ENCODE data around the gene IFIT3.
"Not testable (repeated sequence)": the region's sequence is repeated elsewhere in the genome, so short reads cannot be mapped to it uniquely, and the experiment has no call there.

Gene IFIT3

DNA sequence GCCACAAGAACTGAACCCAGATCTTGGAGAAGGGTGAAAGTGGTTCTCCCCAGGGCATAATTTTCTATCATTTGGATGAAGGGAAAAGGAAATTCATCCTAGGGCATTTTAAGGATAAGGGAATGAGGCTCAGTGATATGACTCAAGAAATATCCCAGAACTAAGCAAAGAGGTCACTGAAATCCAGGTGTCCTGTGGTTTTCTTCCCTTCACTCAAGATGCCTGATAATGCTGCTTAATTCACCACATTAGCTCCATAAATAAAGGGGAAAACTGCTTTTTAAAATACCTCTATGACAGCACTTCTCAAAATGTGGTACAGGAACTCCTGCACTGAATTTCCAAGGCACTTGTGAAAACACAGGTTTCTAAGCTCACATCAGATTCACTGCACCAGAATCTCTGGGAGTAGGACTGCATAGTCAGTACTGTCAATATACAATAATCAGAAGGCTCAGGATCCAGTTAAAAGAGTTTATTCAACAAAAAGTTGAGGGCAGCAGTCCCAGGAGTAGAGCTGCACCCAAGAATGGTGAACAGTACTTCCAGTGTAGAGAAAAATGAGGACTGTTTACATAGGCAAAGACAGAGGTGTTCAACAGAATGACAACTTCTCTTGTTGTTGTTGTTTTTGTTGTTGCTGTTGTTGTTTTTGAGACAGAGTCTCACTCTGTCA lies 2.9 kb downstream of the IFIT3 start:
- DNase-seq (ENCODE audit: low spot score), result no peak
- TF ChIP-seq, protein P1, sequence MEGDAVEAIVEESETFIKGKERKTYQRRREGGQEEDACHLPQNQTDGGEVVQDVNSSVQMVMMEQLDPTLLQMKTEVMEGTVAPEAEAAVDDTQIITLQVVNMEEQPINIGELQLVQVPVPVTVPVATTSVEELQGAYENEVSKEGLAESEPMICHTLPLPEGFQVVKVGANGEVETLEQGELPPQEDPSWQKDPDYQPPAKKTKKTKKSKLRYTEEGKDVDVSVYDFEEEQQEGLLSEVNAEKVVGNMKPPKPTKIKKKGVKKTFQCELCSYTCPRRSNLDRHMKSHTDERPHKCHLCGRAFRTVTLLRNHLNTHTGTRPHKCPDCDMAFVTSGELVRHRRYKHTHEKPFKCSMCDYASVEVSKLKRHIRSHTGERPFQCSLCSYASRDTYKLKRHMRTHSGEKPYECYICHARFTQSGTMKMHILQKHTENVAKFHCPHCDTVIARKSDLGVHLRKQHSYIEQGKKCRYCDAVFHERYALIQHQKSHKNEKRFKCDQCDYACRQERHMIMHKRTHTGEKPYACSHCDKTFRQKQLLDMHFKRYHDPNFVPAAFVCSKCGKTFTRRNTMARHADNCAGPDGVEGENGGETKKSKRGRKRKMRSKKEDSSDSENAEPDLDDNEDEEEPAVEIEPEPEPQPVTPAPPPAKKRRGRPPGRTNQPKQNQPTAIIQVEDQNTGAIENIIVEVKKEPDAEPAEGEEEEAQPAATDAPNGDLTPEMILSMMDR (IDR thresholded peaks at IDR 0.05; ENCODE audit: extremely low read depth, missing control alignments), result no peak

DNA sequence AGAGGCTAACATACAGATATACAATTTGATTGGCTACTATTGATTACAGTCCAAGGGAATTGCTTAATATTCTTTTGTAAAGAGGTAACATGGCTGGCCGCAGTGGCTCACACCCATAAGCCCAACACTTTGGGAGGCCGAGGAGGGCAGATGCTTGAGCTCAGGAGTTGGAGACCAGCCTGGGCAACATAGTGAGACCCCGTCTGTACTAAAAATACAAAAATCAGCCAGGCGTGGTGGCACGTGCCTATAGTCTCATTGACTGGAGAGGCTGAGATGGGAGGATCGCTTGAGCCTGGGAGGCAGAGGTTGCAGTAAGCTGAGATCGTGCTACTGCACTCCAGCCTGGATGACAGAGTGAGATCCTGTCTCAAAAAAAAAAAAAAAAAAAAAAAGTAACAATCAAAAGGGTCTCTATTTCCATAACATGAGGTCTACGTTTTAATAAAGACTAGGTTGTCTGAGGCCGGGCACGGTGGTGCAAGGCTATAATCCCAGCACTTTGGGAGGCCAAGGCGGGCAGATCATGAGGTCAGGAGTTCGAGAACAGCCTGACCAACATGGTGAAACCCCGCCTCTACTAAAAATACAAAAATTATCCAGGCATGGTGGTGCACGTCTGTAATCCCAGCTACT lies 3.8 kb downstream of the IFIT3 start:
- not testable (repeated sequence) for DNase-seq (ENCODE audit: low spot score)

DNA sequence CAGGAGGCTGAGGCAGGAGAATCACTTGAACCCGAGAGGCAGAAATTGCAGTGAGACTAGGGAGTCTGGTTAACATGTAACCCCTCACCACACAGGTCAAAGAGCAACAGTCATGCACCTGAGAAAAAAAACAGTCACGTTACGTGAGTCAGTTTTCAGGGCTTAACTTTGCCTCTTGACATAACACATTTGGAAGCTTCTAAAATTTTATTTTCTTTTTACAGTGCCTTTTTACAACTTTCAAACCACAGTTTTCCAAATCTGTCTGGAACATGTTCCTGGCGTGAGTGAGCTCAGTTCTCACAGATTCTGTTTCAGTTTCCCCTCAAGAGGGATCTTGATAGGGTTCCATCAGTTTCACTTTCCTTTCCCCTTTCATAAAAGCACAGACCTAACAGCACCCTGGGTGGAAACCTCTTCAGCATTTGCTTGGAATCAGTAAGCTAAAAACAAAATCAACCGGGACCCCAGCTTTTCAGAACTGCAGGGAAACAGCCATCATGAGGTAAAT lies 4.4 kb downstream of the IFIT3 start:
- DNase-seq (ENCODE audit: low spot score), result peak; percentile 65
- TF ChIP-seq, protein P1 (IDR thresholded peaks at IDR 0.05; ENCODE audit: extremely low read depth, missing control alignments), result no peak

- DNase-seq (ENCODE audit: low spot score), result no peak
- TF ChIP-seq, protein P1 (IDR thresholded peaks at IDR 0.05; ENCODE audit: extremely low read depth, missing control alignments), result no peak
Observed at GRCh38 chr10:89335226-89335625, 7.4 kb downstream of the IFIT3 start.

DNA sequence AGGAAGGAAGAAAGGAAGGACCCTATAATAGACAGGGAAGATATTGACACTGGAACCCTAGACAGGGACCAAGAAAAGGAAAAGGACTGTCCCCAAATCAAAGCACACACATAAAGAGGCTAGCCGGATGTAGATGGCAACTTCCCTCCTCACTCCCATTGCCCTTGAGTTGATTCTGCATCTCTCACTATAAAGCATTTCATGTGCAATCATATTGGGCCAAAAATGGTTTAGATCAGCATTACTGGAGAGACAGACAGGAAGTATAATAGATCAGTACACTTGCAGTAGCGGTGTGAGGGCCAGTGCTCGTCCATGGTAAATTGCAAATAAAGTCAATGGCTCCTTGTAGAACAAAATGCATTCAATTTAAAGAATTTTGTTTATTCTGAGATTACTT lies 8.4 kb downstream of the IFIT3 start:
- TF ChIP-seq, protein P1 (IDR thresholded peaks at IDR 0.05; ENCODE audit: extremely low read depth, missing control alignments), result no peak
- no peak for DNase-seq (ENCODE audit: low spot score)

DNA sequence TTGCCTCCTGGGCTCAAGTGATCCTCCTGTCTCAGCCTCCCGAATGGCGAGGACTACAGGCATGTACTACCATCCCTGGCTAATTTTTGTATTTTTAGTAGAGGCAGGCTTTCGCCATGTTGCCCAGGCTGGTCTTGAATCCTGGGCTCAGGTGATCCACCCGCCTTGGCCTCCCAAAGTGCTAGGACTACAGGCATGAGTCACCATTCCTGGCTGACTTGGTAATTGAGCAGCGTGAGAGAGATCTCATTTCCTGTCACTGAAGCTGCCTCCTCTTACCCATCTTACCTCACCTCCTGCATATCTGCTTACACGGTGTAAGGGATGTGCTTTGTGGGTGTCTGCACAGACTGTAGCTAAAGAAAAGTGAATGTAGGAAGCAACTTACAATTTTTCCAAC lies 9.7 kb downstream of the IFIT3 start:
- peak; percentile 15 for DNase-seq (ENCODE audit: low spot score)
- TF ChIP-seq, protein P1 (IDR thresholded peaks at IDR 0.05; ENCODE audit: extremely low read depth, missing control alignments), result no peak

DNA sequence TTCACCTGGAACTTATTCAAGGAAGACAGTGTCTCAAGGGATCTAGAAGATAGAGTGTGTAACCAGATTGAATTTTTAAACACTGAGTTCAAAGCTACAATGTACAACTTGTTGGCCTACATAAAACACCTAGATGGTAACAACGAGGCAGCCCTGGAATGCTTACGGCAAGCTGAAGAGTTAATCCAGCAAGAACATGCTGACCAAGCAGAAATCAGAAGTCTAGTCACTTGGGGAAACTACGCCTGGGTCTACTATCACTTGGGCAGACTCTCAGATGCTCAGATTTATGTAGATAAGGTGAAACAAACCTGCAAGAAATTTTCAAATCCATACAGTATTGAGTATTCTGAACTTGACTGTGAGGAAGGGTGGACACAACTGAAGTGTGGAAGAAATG lies 10.9 kb downstream of the IFIT3 start:
- DNase-seq (ENCODE audit: low spot score), result no peak
- TF ChIP-seq, protein P1 (IDR thresholded peaks at IDR 0.05; ENCODE audit: extremely low read depth, missing control alignments), result no peak

DNA sequence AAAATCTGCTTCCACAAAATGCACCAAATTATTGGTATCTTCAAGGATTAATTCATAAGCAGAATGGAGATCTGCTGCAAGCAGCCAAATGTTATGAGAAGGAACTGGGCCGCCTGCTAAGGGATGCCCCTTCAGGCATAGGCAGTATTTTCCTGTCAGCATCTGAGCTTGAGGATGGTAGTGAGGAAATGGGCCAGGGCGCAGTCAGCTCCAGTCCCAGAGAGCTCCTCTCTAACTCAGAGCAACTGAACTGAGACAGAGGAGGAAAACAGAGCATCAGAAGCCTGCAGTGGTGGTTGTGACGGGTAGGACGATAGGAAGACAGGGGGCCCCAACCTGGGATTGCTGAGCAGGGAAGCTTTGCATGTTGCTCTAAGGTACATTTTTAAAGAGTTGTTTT lies 12.1 kb downstream of the IFIT3 start:
- DNase-seq (ENCODE audit: low spot score), result no peak
- TF ChIP-seq, protein P1 (IDR thresholded peaks at IDR 0.05; ENCODE audit: extremely low read depth, missing control alignments), result no peak

All from GM20000 (cell line).